ENCODE results near the gene PKDREJ. TPM values are rescaled to one million over a fixed set of nuclear protein-coding genes. Genes with fewer than 3 reads are reported as not detected.

PKDREJ gene
- total RNA-seq, 1 donor from 2014 or later, result 0.11 TPM

DNA sequence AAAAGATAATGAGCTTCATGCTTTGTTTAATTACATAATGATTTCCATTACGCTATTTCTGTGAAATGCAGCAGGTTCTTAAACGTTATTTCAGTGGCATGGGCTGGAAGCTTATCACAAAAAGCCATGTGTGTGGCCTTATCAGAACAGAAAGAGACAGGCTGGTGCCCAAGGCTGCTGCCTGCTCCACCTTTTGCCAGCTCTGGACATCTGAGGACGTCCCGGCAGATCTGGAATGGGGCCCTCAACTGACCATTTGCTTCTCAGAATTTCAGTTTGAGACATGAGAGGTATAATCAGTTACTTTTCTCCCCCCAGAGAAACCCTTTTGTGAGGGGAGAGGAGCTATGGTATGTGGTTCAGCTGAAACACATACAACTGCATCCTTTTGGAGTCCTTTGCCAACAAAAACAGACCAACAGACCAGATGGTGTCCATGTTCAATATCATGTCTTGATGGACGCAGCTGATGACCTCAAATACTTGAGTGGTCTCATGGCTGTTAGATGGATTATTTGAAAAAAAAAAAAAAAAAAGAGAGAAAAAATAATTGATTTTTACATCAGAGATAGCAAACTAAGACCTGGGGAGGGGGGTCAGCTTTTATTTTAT is 21.6 kb downstream of the PKDREJ start:
- intact Hi-C loops (cut with DNase I), result no loop called here
- no peak for DNase-seq (ENCODE audit: low spot score)

DNA sequence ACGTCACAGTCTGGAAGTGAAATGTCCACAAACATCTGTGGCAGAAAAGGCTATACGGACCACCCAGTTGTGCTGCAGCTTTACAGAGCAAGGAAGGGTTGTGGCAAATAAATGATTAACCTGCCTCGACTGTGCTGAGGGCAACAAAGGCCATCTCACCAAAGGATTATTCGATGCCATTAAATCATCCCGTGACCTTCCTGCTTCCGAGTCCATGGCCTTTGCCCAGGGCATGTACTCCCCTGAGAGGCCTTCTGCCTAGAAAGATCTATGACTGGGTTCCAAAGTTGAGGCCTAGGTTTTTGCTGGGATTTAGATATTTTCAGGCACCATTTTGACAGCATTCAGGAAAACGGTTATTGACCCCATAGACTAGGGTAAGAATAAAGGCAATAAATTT is 22.2 kb downstream of the PKDREJ start:
- DNase-seq (ENCODE audit: low spot score), result no peak
- intact Hi-C loops (cut with DNase I), result no loop called here

GRCh38 chr22:46240506-46240905 is 22.6 kb downstream of the PKDREJ start:
- intact Hi-C loops (cut with DNase I), result no loop called here
- DNase-seq (ENCODE audit: low spot score), result no peak

DNA sequence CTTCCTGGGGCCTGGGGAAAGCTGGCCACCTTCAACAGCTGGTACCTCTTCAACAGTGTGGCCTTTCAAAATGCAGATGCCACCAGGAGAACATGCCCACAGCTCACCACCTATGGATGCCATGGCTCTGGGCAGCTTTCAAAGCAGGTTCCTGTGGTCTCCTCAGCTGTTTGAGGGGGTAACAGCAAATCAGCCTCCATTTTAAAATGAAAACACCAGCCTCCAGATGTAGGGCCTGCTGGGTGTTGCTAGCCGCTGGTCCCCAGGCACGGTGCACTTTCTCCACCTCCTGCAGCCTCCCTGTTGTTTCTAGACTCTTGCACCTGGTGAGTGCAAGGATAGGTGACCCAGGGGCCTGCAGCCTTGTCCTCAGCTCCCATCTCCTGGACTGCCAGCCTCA is 23.1 kb downstream of the PKDREJ start:
- intact Hi-C loops (cut with DNase I), result no loop called here
- DNase-seq (ENCODE audit: low spot score), result no peak

- no peak for DNase-seq (ENCODE audit: low spot score)
- intact Hi-C loops (cut with DNase I), result no loop called here
These were observed 23.7 kb downstream of the PKDREJ start for GRCh38 chr22:46239261-46240048.

- no peak for DNase-seq (ENCODE audit: low spot score)
- intact Hi-C loops (cut with DNase I), result no loop called here
These were observed 24.6 kb downstream of the PKDREJ start for GRCh38 chr22:46238541-46238940.

DNA sequence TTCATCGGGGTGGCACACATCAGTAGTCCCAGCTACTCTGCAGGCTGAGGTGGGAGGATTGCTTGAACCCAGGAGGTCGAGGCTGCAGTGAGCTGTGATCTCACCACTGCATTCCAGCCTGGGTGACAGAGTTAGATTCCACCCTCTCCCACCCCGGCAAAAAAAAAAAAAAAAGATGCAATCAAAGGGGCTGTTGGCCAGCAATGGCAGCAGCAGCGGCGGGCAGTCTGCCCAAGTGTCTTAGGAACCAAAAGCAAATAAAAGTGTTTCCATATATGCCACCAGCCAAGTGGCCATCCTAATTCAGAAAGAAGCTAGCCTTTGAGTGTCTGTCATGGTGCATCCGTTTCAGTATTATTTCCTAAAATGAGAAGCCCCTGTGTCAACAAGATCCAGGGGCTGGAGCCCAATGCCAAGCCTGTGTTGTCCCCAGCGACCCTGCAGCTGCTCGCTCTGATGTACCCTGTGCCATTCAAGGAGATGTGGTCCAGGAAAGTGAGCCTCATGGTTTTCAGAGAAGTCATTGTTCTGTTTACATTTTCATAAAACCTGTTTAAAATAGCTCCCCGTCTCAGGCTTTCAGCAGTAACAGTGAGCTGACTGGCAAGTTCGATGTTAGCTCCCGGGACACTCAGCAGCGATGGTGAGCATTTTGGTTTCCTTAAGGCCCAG is 25.6 kb downstream of the PKDREJ start:
- intact Hi-C loops (cut with DNase I), result no loop called here
- no peak for DNase-seq (ENCODE audit: low spot score)

DNA sequence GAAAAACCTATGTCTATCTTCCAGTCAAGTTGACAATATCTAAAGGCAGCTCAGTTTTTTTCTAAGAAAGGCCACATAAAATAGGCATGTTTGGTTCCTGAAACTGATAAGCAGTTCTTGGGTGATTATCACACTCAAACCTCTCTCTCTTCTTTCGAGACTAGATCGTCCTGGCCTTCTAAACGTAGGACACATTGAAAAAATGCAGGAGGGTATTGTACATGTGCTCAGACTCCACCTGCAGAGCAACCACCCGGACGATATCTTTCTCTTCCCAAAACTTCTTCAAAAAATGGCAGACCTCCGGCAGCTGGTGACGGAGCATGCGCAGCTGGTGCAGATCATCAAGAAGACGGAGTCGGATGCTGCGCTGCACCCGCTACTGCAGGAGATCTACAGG is 28.2 kb downstream of the PKDREJ start:
- DNase-seq (ENCODE audit: low spot score), result no peak
- intact Hi-C loops (cut with DNase I), result no loop called here

DNA sequence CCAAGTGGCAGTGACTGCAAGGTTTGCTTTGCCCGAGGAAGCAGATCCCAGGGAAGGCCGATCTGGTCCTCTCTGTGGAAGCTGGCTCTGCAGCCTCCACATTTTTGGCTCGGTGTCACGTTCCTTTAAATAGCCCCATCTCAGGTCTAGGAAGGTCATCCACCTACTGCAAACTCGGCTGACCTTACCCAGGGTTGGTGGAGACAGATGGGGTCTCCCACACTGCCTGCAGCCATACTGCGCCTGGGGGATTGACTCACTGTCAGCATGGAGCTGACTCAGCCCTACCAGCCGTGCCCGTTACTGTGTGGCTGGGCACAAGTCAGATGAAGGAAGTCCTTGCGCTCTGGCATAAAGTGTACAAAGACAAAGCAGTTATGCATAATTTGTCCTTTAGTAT is 29.9 kb downstream of the PKDREJ start:
- DNase-seq (ENCODE audit: low spot score), result peak; percentile 88
- intact Hi-C loops (cut with DNase I), result no loop called here

- DNase-seq (ENCODE audit: low spot score), result no peak
- intact Hi-C loops (cut with DNase I), result no loop called here
These were observed 32.8 kb downstream of the PKDREJ start for GRCh38 chr22:46230262-46230901.

GRCh38 chr22:46229701-46230100 is 33.4 kb downstream of the PKDREJ start:
- DNase-seq (ENCODE audit: low spot score), result no peak
- intact Hi-C loops (cut with DNase I), result no loop called here

- DNase-seq (ENCODE audit: low spot score), result no peak
- intact Hi-C loops (cut with DNase I), result no loop called here
These were observed 36.6 kb downstream of the PKDREJ start for GRCh38 chr22:46226577-46226976.

DNA sequence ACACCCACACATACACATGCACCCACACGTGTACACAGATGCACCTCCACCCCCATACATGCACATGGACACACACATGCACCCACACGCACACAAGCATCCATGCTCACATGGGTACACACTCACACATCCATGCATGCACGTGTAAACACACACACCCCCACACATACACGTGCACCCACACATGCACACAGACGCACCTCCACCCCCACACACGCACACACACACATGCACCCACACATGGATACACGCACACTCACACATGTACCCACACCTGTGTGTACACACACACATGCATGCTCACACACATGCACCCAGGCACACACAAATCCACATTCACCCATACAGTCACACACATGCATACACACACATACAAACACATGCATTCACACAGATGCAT is 37.5 kb downstream of the PKDREJ start:
- DNase-seq (ENCODE audit: low spot score), result no peak
- intact Hi-C loops (cut with DNase I), result no loop called here

GRCh38 chr22:46224898-46225290 is 38.2 kb downstream of the PKDREJ start:
- no peak for DNase-seq (ENCODE audit: low spot score)
- intact Hi-C loops (cut with DNase I), result no loop called here

DNA sequence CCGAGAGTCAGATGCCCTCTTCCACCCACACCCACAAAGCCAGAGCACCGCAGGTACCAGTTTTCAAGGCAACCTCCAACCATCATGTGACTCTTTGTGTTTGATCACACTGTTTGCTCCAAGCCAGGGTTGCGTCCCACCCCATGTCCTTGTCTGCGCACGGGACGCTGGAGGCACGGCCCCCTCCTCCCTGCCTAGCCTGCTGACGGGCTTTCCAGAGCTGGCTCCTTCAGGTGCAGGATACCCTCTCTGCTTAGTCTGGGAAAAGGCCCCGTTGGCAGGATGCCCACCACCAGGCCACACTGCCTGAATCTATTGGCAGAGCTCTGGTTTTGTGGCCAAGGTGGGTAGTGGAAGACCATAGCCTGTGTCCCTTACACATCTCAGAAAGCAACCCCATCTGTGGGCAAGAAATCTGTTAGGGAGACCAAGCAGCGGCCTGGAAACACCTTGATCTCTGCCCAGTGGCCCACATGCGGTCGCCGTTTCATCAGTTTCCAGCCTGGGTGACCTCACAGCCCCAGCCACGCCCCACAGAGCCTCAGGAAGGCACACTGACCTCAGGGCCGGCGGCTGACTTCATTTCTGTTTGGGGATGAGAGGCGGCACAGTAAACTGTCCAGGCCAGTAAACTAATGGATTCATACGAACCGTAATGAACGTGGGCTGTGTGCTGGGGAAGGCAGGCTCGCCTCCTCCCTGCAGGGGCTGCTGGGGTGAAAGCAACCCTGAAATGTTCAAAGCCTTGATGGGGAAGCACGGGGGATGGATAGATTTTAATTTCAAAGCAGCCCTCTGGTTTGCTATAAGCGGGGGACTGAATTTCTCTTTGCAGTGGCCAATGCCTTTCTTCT is 38.9 kb downstream of the PKDREJ start:
- intact Hi-C loops (cut with DNase I), result no loop called here
- DNase-seq (ENCODE audit: low spot score), result no peak

DNA sequence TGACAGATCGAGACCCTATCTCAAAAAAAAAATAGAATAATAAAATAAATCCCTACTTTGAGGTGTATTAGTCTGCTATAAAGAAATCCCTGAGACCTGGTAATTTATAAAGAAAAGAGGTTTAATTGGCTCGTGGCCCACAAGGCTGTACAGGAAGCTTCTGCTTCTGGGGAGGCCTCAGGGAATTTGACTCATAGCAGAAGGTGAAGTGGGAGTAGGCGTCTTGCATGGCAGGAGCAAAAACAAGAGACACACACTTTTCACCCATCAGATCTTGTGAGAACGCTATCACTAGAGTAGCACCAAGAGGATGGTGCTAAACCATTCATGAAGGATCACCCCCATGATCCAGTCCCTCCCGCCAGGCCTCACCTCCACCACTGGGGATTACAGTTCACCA is 42.2 kb downstream of the PKDREJ start:
- no peak for DNase-seq (ENCODE audit: low spot score)
- intact Hi-C loops (cut with DNase I), result no loop called here

- intact Hi-C loops (cut with DNase I), result no loop called here
- no peak for DNase-seq (ENCODE audit: low spot score)
These were observed 43.5 kb downstream of the PKDREJ start for GRCh38 chr22:46219636-46220035.

- intact Hi-C loops (cut with DNase I), result no loop called here
- no peak for DNase-seq (ENCODE audit: low spot score)
These were observed 48.5 kb downstream of the PKDREJ start for GRCh38 chr22:46214616-46215015.

GRCh38 chr22:46214149-46214548 is 49.0 kb downstream of the PKDREJ start:
- intact Hi-C loops (cut with DNase I), result no loop called here
- no peak for DNase-seq (ENCODE audit: low spot score)

- intact Hi-C loops (cut with DNase I), result no loop called here
- no peak for DNase-seq (ENCODE audit: low spot score)
These were observed 50.1 kb downstream of the PKDREJ start for GRCh38 chr22:46213052-46213451.

Measured in cardiac septum (tissue), 1 donor.